GM19372 (cell line): Measurements from ENCODE around the gene RBCK1.
"Not testable (repeated sequence)": the region's sequence is repeated elsewhere in the genome, so short reads cannot be mapped to it uniquely, and the experiment has no call there.

Experiments
- ATAC-seq: cut with Tn5 transposase; IDR thresholded peaks from one replicate; pipeline ENCODE4 v1.9.1; 2021; ENCODE audit warnings: mild to moderate bottlenecking, low read depth, moderate library complexity; ENCODE audit not compliant: unreplicated experiment

RBCK1 gene

GRCh38 chr20:375265-375889 lies 32.7 kb upstream of the RBCK1 start:
- no peak for ATAC-seq

DNA sequence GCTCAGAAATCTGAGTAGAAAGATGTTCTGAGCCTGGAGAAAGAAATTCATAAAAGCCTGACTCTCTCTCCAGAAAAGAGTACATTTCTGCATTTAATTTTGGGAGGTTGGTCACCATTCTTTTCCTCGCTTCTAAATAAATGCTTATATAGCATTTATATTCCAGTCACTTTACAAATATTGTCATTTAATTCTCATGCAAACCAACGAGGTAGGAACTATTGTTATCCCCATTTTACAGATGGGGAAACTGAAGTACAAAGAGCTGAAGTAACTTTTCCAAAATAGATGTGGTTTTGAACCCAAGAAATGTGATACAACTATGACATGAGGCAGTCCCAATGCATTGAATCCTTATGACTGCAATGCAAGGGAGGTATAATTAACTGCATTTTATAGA lies 32.0 kb upstream of the RBCK1 start:
- ATAC-seq, result no peak

GRCh38 chr20:376750-377149 lies 31.3 kb upstream of the RBCK1 start:
- ATAC-seq, result no peak

DNA sequence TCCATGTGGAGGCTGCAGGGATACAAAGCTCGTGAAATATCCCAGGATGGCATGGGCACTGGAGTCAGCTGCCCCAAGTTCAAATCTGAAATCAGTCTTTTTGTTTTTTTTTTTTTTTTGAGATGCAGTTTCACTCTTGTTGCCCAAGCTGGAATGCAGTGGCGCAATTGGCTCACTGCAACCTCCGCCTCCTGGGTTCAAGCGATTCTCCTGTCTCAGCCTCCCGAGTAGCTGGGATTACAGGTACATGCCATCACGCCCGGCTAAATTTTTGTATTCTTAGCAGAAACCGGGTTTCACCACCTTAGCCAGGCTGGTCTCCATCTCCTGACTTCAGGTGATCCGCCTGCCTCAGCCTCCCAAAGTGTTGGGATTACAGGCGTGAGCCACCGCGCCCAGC lies 30.5 kb upstream of the RBCK1 start:
- ATAC-seq, result not testable (repeated sequence)

DNA sequence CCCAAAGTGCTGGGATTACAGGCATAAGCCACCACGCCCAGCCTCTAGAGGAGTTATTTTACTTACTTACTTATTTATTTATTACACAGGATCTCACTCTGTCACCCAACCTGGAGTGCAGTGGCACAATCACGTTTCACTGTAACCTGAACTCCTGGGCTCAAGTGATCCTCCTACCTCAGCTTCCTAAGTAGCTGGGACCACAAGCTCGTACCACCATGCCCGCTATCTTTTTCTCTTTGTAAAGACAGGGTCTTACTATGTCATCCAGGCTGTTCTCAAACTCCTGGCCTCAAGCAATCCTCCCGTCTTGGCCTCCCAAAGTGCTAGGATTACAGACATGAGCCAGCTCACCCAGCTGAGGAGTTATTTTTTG lies 29.1 kb upstream of the RBCK1 start:
- no peak for ATAC-seq

DNA sequence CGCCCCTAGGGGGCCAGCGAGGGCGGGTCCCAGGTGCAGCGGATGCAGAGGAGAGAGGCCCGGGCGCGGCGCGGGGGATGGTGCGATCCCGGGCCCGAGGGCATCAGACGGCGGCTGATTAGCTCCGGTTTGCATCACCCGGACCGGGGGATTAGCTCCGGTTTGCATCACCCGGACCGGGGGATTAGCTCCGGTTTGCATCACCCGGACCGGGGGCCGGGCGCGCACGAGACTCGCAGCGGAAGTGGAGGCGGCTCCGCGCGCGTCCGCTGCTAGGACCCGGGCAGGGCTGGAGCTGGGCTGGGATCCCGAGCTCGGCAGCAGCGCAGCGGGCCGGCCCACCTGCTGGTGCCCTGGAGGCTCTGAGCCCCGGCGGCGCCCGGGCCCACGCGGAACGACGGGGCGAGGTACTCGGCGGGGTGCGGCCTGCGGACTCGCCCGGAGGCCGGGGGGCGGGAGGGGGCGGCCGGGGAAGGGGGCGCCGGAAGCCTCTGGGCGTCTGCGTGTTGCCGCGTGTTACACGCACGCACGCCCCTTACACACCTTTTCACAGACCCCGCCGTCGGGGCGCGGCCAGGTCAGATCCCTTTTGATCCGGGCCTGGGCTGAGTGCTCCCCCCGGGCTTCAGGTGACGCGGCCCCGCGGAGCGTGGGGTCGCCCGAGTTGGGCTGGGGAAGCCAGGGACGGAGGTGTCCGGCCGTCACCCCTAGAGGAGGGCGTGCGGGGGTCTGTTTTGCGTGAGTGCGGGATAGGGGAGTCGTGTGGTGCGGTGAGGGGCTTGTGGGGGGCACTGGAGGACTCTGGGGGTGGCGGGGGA lies 27.1 kb upstream of the RBCK1 start:
- peak; percentile 61 for ATAC-seq

- peak; percentile 53 for ATAC-seq
These were observed 26.4 kb upstream of the RBCK1 start for GRCh38 chr20:381581-382290.

- ATAC-seq, result no peak
These were observed 25.6 kb upstream of the RBCK1 start for GRCh38 chr20:382291-383115.

GRCh38 chr20:383889-384288 lies 24.2 kb upstream of the RBCK1 start:
- ATAC-seq, result no peak

DNA sequence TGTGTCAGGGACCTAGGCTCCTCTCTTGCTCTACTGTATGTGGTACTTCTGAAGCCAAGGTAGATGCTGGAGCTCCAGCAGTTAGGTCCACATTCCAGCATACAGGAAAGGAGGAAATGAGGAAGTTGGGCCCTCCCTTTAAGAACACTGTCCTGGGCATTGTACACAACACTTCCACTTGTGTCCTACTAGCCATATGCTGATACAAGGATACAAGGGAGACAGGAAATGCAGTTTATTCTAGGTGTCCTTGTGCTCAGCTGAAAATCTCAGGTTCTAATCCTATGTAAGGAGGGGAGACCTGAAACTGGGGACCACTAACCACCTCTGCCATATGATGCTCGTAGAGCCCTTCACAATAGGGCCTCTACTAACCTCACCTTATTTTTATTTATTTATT lies 23.4 kb upstream of the RBCK1 start:
- no peak for ATAC-seq

DNA sequence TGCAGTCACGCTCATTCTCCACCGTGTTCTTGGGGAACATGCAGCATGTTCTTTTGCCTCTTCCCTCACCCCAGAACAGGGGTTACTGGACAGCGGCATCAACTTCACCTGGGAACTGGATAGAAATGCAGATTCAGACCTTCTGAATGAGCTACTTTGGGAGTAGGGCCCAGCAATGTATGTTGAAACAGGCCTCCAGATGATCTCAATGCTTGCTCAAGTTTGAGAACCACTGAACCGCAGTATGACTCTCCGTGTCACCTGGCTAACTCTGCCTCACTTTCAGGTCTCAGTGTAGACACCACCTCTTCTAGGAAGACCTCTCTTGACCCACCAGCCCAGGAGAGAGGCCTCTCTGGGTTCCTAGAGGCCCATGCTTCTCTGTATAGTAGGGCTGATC lies 22.7 kb upstream of the RBCK1 start:
- ATAC-seq, result no peak

DNA sequence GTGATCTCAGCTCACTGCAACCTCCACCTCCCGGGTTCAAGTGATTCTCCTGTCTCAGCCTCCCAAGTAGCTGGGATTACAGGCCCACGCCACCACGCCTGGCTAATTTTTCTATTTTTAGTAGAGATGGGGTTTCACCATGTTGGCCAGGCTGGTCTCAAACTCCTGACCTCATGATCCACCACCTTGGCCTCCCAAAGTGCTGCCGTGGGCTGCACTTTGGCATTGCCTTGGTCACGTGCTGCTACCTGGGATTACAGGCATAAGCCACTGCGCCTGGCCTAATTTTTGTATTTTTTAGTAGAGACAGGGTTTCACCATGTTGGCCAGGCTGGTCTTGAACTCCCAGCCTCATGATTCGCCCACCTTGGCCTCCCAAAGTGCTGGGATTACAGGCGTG lies 21.5 kb upstream of the RBCK1 start:
- ATAC-seq, result not testable (repeated sequence)

GRCh38 chr20:387520-387919 lies 20.6 kb upstream of the RBCK1 start:
- no peak for ATAC-seq

- ATAC-seq, result no peak
These were observed 19.8 kb upstream of the RBCK1 start for GRCh38 chr20:388034-388994.

- ATAC-seq, result no peak
These were observed 18.9 kb upstream of the RBCK1 start for GRCh38 chr20:389220-389619.

GRCh38 chr20:391041-391711 lies 16.9 kb upstream of the RBCK1 start:
- no peak for ATAC-seq

- not testable (repeated sequence) for ATAC-seq
These were observed 14.8 kb upstream of the RBCK1 start for GRCh38 chr20:393296-393695.

DNA sequence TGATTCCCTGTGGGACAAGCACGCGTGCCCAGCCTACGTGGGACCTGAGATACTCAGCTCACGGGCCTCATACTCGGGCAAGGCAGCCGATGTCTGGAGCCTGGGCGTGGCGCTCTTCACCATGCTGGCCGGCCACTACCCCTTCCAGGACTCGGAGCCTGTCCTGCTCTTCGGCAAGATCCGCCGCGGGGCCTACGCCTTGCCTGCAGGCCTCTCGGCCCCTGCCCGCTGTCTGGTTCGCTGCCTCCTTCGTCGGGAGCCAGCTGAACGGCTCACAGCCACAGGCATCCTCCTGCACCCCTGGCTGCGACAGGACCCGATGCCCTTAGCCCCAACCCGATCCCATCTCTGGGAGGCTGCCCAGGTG lies 11.9 kb upstream of the RBCK1 start:
- no peak for ATAC-seq
